ENCODE data around the gene SPRR2B. TPM values are rescaled to one million over a fixed set of nuclear protein-coding genes. Genes with fewer than 3 reads are reported as not detected.

The SPRR2B gene
- polyA plus RNA-seq, 1 donor from 2014 or later = not detected

DNA sequence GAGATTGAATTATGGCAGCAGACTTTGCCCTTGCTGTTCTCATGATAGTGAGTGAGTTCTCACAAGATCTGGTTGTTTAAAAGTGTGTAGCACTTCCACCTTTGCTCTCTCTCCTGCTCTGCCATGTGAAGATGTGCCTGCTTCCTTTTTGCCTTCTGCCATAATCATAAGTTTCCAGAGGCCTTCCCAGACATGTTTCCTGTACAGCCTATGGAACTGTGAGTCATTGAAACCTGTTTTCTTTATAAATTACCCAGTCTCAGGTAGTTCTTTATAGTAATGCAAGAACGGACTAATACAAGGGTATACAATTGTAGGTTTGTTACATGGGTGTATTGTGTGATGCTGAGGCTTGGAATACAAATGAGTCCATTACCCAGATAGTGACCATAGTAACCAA is 36.2 kb downstream of the SPRR2B start:
- no peak overlapping the region for H3K4me3 ChIP-seq (ENCODE audit: low read length)
- H3K27me3 ChIP-seq (ENCODE audit: insufficient read depth, low read depth, low read length) = no peaks in the 10 kb centered on the region
- H3K9ac ChIP-seq (ENCODE audit: low read length) = no peak overlapping the region
- no peaks in the 10 kb centered on the region for H3K9me3 ChIP-seq (ENCODE audit: low read length)
- H3K27ac ChIP-seq (ENCODE audit: low read length) = no peak overlapping the region
- no peaks in the 10 kb centered on the region for H3K79me2 ChIP-seq (replicated peaks; ENCODE audit: insufficient read depth, low read length)
- no peaks in the 10 kb centered on the region for H3F3A ChIP-seq (ENCODE audit: insufficient read depth, low read length, poor library complexity, severe bottlenecking)
- no peaks in the 10 kb centered on the region for H3K9me2 ChIP-seq (ENCODE audit: insufficient read depth, low read length)
- H2AFZ ChIP-seq (ENCODE audit: low read depth, low read length) = no peak overlapping the region
- no peak overlapping the region for H3K4me2 ChIP-seq (ENCODE audit: low read length)
- TF ChIP-seq, protein P1, sequence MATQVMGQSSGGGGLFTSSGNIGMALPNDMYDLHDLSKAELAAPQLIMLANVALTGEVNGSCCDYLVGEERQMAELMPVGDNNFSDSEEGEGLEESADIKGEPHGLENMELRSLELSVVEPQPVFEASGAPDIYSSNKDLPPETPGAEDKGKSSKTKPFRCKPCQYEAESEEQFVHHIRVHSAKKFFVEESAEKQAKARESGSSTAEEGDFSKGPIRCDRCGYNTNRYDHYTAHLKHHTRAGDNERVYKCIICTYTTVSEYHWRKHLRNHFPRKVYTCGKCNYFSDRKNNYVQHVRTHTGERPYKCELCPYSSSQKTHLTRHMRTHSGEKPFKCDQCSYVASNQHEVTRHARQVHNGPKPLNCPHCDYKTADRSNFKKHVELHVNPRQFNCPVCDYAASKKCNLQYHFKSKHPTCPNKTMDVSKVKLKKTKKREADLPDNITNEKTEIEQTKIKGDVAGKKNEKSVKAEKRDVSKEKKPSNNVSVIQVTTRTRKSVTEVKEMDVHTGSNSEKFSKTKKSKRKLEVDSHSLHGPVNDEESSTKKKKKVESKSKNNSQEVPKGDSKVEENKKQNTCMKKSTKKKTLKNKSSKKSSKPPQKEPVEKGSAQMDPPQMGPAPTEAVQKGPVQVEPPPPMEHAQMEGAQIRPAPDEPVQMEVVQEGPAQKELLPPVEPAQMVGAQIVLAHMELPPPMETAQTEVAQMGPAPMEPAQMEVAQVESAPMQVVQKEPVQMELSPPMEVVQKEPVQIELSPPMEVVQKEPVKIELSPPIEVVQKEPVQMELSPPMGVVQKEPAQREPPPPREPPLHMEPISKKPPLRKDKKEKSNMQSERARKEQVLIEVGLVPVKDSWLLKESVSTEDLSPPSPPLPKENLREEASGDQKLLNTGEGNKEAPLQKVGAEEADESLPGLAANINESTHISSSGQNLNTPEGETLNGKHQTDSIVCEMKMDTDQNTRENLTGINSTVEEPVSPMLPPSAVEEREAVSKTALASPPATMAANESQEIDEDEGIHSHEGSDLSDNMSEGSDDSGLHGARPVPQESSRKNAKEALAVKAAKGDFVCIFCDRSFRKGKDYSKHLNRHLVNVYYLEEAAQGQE (IDR thresholded peaks at IDR 0.05; ENCODE audit: borderline replicate concordance) = no peak
- TF ChIP-seq EZH2 (IDR thresholded peaks at IDR 0.05; ENCODE audit: borderline replicate concordance, insufficient read depth, low read length, poor library complexity, severe bottlenecking) (no peak), POLR2AphosphoS5 (IDR thresholded peaks at IDR 0.05) (no peak), MXI1 (conservative IDR thresholded peaks at IDR 0.05; ENCODE audit: poor library complexity, severe bottlenecking) (no peak), SMC3 (conservative IDR thresholded peaks at IDR 0.05; ENCODE audit: poor library complexity) (no peak)
- H3K36me3 ChIP-seq (ENCODE audit: insufficient read depth, low read length) = no peaks in the 10 kb centered on the region
- no peaks in the 10 kb centered on the region for H4K20me1 ChIP-seq (ENCODE audit: insufficient read depth)

DNA sequence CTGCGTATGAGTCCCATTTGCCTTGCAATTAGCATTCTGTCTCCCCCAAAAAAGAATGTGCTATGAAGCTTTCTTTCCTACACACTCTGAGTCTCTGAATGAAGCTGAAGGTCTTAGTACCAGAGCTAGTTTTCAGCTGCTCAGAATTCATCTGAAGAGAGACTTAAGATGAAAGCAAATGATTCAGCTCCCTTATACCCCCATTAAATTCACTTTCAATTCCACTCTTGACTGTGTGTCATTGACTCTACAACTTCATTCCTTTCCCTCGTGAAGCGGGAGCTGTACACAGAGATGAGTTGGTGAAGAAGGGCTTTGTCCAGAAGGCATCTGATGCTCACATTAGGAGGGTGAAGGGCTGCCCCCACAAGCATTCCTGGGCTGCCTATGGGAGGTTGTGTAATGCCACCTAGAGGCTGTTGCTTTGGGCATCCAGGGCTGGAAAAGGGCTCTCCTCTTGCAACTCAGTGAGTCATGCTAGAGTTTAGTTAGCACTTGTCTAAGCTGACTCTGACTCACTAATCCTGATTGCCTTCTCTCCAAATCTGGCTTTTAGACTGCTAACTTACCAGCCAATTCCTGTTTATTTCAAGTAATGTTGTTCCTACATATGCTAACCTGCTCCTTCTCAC is 38.6 kb downstream of the SPRR2B start:
- Histone ChIP-seq H3K9me2 (ENCODE audit: insufficient read depth, low read length) (no peaks in the 10 kb centered on the region), H3K4me3 (ENCODE audit: low read length) (no peak overlapping the region), H3K9ac (ENCODE audit: low read length) (no peak overlapping the region), H4K20me1 (ENCODE audit: insufficient read depth) (no peaks in the 10 kb centered on the region), H3K27ac (ENCODE audit: low read length) (no peak overlapping the region), H3K4me2 (ENCODE audit: low read length) (no peak overlapping the region), H3K79me2 (replicated peaks; ENCODE audit: insufficient read depth, low read length) (no peaks in the 10 kb centered on the region), H3K9me3 (ENCODE audit: low read length) (no peaks in the 10 kb centered on the region), H3K27me3 (ENCODE audit: insufficient read depth, low read depth, low read length) (no peaks in the 10 kb centered on the region), H3K36me3 (ENCODE audit: insufficient read depth, low read length) (no peaks in the 10 kb centered on the region), H3F3A (ENCODE audit: insufficient read depth, low read length, poor library complexity, severe bottlenecking) (no peaks in the 10 kb centered on the region), H2AFZ (ENCODE audit: low read depth, low read length) (no peak overlapping the region)
- TF ChIP-seq RAD21 (conservative IDR thresholded peaks at IDR 0.05) = no peak
- no peak for TF ChIP-seq EZH2 (IDR thresholded peaks at IDR 0.05; ENCODE audit: borderline replicate concordance, insufficient read depth, low read length, poor library complexity, severe bottlenecking)
- TF ChIP-seq POLR2AphosphoS5 (IDR thresholded peaks at IDR 0.05) = no peak
- TF ChIP-seq, protein P1 (IDR thresholded peaks at IDR 0.05; ENCODE audit: borderline replicate concordance) = no peak
- TF ChIP-seq TAF1 (IDR thresholded peaks at IDR 0.05; ENCODE audit: low read depth) = no peak
- no peak for TF ChIP-seq MXI1 (conservative IDR thresholded peaks at IDR 0.05; ENCODE audit: poor library complexity, severe bottlenecking)
- TF ChIP-seq, protein P2, sequence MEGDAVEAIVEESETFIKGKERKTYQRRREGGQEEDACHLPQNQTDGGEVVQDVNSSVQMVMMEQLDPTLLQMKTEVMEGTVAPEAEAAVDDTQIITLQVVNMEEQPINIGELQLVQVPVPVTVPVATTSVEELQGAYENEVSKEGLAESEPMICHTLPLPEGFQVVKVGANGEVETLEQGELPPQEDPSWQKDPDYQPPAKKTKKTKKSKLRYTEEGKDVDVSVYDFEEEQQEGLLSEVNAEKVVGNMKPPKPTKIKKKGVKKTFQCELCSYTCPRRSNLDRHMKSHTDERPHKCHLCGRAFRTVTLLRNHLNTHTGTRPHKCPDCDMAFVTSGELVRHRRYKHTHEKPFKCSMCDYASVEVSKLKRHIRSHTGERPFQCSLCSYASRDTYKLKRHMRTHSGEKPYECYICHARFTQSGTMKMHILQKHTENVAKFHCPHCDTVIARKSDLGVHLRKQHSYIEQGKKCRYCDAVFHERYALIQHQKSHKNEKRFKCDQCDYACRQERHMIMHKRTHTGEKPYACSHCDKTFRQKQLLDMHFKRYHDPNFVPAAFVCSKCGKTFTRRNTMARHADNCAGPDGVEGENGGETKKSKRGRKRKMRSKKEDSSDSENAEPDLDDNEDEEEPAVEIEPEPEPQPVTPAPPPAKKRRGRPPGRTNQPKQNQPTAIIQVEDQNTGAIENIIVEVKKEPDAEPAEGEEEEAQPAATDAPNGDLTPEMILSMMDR (IDR thresholded peaks at IDR 0.05; ENCODE audit: poor library complexity, severe bottlenecking) = no peak
- no peak for TF ChIP-seq EP300 (conservative IDR thresholded peaks at IDR 0.05; ENCODE audit: poor library complexity, severe bottlenecking)
- no peak for TF ChIP-seq SMC3 (conservative IDR thresholded peaks at IDR 0.05; ENCODE audit: poor library complexity)
